WI38 (cell line): ENCODE data around the gene PLEKHH2.

Source experiments
- H3K4me3 ChIP-seq: 2 replicates; pipeline ENCODE4 v1.5.1; 2011; ENCODE audit warnings: low read depth, mild to moderate bottlenecking, control low read depth, low read length
- TF ChIP-seq, protein P1 (sequence below): IDR thresholded peaks from 2 replicates; pipeline ENCODE4 v1.5.1; 2012; ENCODE audit warnings: low read depth, mild to moderate bottlenecking, control low read depth, low read length

The PLEKHH2 gene

GRCh38 chr2:43708891-43709290, 71.8 kb downstream of the PLEKHH2 start:
- TF ChIP-seq, protein P1, sequence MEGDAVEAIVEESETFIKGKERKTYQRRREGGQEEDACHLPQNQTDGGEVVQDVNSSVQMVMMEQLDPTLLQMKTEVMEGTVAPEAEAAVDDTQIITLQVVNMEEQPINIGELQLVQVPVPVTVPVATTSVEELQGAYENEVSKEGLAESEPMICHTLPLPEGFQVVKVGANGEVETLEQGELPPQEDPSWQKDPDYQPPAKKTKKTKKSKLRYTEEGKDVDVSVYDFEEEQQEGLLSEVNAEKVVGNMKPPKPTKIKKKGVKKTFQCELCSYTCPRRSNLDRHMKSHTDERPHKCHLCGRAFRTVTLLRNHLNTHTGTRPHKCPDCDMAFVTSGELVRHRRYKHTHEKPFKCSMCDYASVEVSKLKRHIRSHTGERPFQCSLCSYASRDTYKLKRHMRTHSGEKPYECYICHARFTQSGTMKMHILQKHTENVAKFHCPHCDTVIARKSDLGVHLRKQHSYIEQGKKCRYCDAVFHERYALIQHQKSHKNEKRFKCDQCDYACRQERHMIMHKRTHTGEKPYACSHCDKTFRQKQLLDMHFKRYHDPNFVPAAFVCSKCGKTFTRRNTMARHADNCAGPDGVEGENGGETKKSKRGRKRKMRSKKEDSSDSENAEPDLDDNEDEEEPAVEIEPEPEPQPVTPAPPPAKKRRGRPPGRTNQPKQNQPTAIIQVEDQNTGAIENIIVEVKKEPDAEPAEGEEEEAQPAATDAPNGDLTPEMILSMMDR: no peak
- no peak overlapping the region for H3K4me3 ChIP-seq

- no peak overlapping the region for H3K4me3 ChIP-seq
- TF ChIP-seq, protein P1: no peak
These were observed 73.8 kb downstream of the PLEKHH2 start for GRCh38 chr2:43710866-43711265.

DNA sequence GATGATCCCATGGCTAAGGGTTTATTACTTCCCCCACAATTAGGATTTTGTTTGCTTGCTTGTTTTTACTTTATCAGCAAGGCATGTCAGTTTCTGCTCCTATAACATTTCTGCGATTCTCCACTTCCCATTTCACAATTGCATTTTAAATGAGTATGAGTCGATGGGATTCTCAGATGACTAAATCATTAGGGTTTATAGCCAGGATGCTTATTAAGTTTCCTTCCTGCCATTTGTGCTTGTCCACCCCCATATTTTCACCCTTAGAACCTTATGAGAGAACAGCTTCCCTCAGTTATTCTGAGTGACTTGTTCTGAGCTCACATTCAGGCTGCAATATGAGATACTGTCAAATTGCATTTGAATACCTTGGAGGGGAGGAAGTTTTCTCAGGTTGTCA, 77.1 kb downstream of the PLEKHH2 start:
- TF ChIP-seq, protein P1: no peak
- no peak overlapping the region for H3K4me3 ChIP-seq

- TF ChIP-seq, protein P1: no peak
These were observed 78.4 kb downstream of the PLEKHH2 start for GRCh38 chr2:43715300-43716098.

DNA sequence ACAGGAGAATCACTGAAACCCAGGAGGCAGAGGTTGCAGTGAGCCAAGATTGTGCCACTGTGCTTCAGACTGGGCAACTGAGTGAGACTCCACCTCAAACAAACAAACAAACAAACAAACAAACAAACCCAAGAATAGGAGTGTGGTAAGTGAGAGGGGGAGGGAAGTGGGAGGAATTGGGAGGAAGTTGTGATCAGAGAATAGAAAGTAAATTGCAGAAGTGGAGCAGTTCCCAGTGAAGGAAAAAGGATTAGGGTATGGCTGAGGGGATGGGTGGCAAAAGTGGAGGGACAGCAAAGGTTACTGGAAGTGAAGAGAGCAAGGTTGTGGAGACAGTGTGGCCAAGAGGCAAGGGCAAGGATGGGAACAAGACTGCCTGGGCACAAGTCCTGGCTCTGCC, 80.3 kb downstream of the PLEKHH2 start:
- TF ChIP-seq, protein P1: no peak
- no peak overlapping the region for H3K4me3 ChIP-seq

More at GRCh38 chr2:43715300-43716098, 78.4 kb downstream of the PLEKHH2 start:
- H3K4me3 ChIP-seq: no peak overlapping the region

DNA sequence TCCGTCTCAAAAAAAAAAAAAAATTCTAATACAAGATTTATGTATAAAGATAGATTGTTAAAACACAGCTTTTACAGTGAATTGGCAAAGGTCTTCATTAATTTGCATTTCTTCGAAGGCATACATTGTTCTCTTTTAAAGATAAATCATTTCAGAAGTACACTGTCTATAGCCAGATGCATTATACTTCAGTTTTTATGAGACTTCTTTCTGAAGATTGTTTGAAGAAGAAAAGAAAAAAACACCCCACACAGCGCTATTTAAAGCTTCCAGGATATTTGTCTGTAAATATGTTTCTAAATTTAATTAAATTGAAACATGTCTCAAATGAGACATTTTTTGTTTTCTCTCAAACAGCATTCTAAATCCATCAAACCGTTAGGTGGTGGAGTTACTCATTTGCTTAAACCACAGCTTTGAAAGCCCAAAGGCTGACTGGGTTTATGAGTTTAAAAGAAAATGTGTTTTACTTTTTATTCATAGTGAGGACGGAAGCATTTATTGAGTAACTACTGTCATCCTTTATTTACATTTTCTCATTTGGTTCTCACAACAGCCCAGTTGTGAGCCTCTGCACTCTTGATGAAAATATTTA, 81.6 kb downstream of the PLEKHH2 start:
- no peak overlapping the region for H3K4me3 ChIP-seq
- TF ChIP-seq, protein P1: no peak

DNA sequence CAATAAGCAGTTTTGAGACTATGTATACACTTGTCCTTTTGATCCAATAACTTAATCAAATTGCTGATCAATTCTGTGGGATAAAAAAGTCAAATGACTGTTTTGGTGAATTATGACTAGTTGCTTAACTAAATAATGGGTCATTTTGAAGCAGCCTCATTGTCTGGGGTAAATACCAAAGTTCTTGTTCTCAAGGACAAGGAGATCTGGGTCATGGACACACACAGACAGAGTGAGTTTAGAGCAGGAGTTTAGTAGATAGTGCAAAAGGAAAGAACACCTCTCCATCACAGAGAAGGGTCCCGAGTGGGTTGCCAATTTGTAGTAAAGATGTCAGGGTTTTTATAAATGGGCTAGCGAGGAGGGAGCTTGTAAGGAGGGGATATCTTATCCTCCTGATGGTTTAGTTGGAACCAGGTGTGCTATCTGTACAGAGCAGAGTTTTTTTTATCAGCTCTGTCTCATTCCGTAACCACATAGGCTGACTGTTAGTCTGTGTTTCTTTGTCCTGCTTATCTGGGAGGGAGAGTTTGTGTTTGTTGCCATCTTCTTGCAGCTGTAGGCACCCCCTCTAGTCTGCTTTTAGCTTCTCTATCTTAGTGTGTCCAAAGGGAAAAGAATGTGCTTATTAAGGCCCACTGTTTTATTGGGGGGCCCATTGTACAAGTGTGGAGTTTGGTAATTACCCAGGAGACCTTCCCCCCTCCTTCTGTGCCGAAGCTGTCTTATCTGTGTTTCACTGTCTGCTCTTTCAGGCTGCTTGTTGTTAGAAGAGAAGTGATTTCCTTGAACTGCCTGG, 87.9 kb downstream of the PLEKHH2 start:
- TF ChIP-seq, protein P1: no peak
- H3K4me3 ChIP-seq: no peak overlapping the region
